H1 (cell line): Measurements from ENCODE around the gene CCDC14. TPM values are rescaled to one million over a fixed set of nuclear protein-coding genes. Genes with fewer than 3 reads are reported as not detected.

Experiments
- GABPA ChIP-seq: IDR thresholded peaks from 2 replicates; pipeline ENCODE4 v1.6.1; 2011; ENCODE audit warnings: mild to moderate bottlenecking, low read length, moderate library complexity, borderline replicate concordance; ENCODE audit not compliant: insufficient read depth
- GTF2F1 ChIP-seq: IDR thresholded peaks from 2 replicates; pipeline ENCODE4 v1.6.1; 2012; ENCODE audit warnings: low read depth, low read length, improper control_type of control experiment, borderline replicate concordance
- SP2 ChIP-seq: IDR thresholded peaks from 2 replicates; pipeline ENCODE4 v1.6.1; 2012; ENCODE audit warnings: mild to moderate bottlenecking, low read length, inconsistent platforms
- TCF12 ChIP-seq: IDR thresholded peaks from 2 replicates; pipeline ENCODE4 v1.6.1; 2011; ENCODE audit warnings: low read depth, mild to moderate bottlenecking, low read length
- polyA plus RNA-seq, 7 experiments: library from polyadenylated mRNA; depleted of rRNA in 3 of 7; stranded (reverse) in 5 of 7; unstranded in 2 of 7; fragments of >200 nt in 5 of 7; fragments of 200-250 nt in 2 of 7; gene quantifications; 1 replicate in 5 of 7; 2 replicates in 1 of 7; 4 replicates in 1 of 7; pipeline versions ENCODE4 v1.2.1 to v1.2.3, GENCODE V29; 2011 to 2013; ENCODE audit warnings: missing spikeins in 2 of 7, mixed read lengths in 2 of 7
- total RNA-seq: library from RNA; stranded (reverse); fragmentation: NEBNext Ultra II Directional; extraction: Animal tissue kit (Norgen Biotek cat#: 25700); gene quantifications from 2 replicates; pipeline ENCODE4 v1.2.1, GENCODE V29; 2021
- TF ChIP-seq, protein P1 (sequence below): fragments of 300-600 bp; sonication (generic); IDR thresholded peaks from 2 replicates; pipeline ENCODE4 v1.7.1; 2012; ENCODE audit warnings: low read length, moderate library complexity, mild to moderate bottlenecking, inconsistent platforms; ENCODE audit not compliant: insufficient replicate concordance

CCDC14 gene
- total and polyA plus RNA-seq, 2 of the 8 experiments (the other 6 are each of a cell fraction or from before 2014, with no cell fraction given) = 53.6 to 95.7 TPM

DNA sequence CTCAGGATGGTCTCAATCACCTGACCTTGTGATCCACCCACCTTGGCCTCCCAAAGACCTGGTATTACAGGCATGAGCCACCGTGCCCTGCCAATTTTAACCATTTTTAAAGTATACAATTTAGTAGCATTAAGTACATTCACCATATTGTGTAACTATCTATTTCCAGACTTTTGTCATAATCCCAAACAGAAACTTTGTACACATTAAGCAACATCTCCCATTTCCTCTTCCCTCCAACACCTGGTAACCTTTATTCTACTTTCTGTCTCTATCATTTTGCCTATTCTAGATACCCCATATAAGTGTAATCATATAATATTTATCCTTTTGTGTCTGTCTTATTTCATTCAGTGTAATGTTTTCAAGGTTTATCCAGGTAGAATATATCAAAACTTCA, 68.0 kb downstream of the CCDC14 start (continued):
- TF ChIP-seq, protein P1, sequence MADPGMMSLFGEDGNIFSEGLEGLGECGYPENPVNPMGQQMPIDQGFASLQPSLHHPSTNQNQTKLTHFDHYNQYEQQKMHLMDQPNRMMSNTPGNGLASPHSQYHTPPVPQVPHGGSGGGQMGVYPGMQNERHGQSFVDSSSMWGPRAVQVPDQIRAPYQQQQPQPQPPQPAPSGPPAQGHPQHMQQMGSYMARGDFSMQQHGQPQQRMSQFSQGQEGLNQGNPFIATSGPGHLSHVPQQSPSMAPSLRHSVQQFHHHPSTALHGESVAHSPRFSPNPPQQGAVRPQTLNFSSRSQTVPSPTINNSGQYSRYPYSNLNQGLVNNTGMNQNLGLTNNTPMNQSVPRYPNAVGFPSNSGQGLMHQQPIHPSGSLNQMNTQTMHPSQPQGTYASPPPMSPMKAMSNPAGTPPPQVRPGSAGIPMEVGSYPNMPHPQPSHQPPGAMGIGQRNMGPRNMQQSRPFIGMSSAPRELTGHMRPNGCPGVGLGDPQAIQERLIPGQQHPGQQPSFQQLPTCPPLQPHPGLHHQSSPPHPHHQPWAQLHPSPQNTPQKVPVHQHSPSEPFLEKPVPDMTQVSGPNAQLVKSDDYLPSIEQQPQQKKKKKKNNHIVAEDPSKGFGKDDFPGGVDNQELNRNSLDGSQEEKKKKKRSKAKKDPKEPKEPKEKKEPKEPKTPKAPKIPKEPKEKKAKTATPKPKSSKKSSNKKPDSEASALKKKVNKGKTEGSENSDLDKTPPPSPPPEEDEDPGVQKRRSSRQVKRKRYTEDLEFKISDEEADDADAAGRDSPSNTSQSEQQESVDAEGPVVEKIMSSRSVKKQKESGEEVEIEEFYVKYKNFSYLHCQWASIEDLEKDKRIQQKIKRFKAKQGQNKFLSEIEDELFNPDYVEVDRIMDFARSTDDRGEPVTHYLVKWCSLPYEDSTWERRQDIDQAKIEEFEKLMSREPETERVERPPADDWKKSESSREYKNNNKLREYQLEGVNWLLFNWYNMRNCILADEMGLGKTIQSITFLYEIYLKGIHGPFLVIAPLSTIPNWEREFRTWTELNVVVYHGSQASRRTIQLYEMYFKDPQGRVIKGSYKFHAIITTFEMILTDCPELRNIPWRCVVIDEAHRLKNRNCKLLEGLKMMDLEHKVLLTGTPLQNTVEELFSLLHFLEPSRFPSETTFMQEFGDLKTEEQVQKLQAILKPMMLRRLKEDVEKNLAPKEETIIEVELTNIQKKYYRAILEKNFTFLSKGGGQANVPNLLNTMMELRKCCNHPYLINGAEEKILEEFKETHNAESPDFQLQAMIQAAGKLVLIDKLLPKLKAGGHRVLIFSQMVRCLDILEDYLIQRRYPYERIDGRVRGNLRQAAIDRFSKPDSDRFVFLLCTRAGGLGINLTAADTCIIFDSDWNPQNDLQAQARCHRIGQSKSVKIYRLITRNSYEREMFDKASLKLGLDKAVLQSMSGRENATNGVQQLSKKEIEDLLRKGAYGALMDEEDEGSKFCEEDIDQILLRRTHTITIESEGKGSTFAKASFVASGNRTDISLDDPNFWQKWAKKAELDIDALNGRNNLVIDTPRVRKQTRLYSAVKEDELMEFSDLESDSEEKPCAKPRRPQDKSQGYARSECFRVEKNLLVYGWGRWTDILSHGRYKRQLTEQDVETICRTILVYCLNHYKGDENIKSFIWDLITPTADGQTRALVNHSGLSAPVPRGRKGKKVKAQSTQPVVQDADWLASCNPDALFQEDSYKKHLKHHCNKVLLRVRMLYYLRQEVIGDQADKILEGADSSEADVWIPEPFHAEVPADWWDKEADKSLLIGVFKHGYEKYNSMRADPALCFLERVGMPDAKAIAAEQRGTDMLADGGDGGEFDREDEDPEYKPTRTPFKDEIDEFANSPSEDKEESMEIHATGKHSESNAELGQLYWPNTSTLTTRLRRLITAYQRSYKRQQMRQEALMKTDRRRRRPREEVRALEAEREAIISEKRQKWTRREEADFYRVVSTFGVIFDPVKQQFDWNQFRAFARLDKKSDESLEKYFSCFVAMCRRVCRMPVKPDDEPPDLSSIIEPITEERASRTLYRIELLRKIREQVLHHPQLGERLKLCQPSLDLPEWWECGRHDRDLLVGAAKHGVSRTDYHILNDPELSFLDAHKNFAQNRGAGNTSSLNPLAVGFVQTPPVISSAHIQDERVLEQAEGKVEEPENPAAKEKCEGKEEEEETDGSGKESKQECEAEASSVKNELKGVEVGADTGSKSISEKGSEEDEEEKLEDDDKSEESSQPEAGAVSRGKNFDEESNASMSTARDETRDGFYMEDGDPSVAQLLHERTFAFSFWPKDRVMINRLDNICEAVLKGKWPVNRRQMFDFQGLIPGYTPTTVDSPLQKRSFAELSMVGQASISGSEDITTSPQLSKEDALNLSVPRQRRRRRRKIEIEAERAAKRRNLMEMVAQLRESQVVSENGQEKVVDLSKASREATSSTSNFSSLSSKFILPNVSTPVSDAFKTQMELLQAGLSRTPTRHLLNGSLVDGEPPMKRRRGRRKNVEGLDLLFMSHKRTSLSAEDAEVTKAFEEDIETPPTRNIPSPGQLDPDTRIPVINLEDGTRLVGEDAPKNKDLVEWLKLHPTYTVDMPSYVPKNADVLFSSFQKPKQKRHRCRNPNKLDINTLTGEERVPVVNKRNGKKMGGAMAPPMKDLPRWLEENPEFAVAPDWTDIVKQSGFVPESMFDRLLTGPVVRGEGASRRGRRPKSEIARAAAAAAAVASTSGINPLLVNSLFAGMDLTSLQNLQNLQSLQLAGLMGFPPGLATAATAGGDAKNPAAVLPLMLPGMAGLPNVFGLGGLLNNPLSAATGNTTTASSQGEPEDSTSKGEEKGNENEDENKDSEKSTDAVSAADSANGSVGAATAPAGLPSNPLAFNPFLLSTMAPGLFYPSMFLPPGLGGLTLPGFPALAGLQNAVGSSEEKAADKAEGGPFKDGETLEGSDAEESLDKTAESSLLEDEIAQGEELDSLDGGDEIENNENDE = no peak
- TF ChIP-seq SP2 = no peak
- no peak for TF ChIP-seq TCF12
- no peak for TF ChIP-seq GTF2F1
- TF ChIP-seq GABPA = no peak
